GM18505 (cell line): ENCODE measurements around the gene KCNQ2.

ENCODE experiments used
- ATAC-seq: cut with Tn5 transposase; IDR thresholded peaks from one replicate; pipeline ENCODE4 v1.9.1; 2021; ENCODE audit not compliant: unreplicated experiment
- POLR2A ChIP-seq: IDR thresholded peaks from 4 replicates; pipeline ENCODE4 v1.6.1; 2011; ENCODE audit warnings: borderline replicate concordance; ENCODE audit not compliant: insufficient read depth, insufficient read length; ENCODE audit errors: extremely low read depth

KCNQ2 gene

GRCh38 chr20:63507083-63507743 lies 34.8 kb upstream of the KCNQ2 start:
- no peak for TF ChIP-seq POLR2A
- ATAC-seq: no peak

- ATAC-seq: no peak
- no peak for TF ChIP-seq POLR2A
Observed at GRCh38 chr20:63505723-63506122, 33.3 kb upstream of the KCNQ2 start.

- TF ChIP-seq POLR2A: no peak
Observed at GRCh38 chr20:63505281-63505680, 32.8 kb upstream of the KCNQ2 start.

GRCh38 chr20:63504642-63505041 lies 32.2 kb upstream of the KCNQ2 start:
- no peak for ATAC-seq
- TF ChIP-seq POLR2A: no peak

More at GRCh38 chr20:63505281-63505680, 32.8 kb upstream of the KCNQ2 start:
- no peak for ATAC-seq

GRCh38 chr20:63503524-63503923 lies 31.1 kb upstream of the KCNQ2 start:
- TF ChIP-seq POLR2A: no peak
- ATAC-seq: no peak

- no peak for TF ChIP-seq POLR2A
- ATAC-seq: no peak
Observed at GRCh38 chr20:63502671-63503172, 30.3 kb upstream of the KCNQ2 start.

GRCh38 chr20:63501818-63502670 lies 29.6 kb upstream of the KCNQ2 start:
- no peak for TF ChIP-seq POLR2A
- no peak for ATAC-seq

- TF ChIP-seq POLR2A: no peak
- no peak for ATAC-seq
Observed at GRCh38 chr20:63500902-63501817, 28.7 kb upstream of the KCNQ2 start.

- no peak for ATAC-seq
- TF ChIP-seq POLR2A: no peak
Observed at GRCh38 chr20:63500151-63500901, 27.9 kb upstream of the KCNQ2 start.

GRCh38 chr20:63499338-63499969 lies 27.0 kb upstream of the KCNQ2 start:
- TF ChIP-seq POLR2A: no peak
- ATAC-seq: no peak

GRCh38 chr20:63498960-63499337 lies 26.5 kb upstream of the KCNQ2 start, which contains the start of gene EEF1A2:
EEF1A2 (minus strand) TSS chr20:63499083; CDS start chr20:63497763, 1,320 bp downstream.
- no peak for TF ChIP-seq POLR2A
- ATAC-seq: no peak
